PFSK-1 (cell line): ENCODE data around the gene SLX9.

Source experiments
- FOXP2 ChIP-seq: optimal IDR thresholded peaks from 2 replicates; pipeline ENCODE3; 2011; ENCODE audit warnings: borderline replicate concordance, control low read depth, inconsistent platforms; ENCODE audit not compliant: insufficient read depth; ENCODE audit errors: extremely low read length, extremely low read depth
- POLR2AphosphoS5 ChIP-seq: IDR thresholded peaks from 2 replicates; pipeline ENCODE4 v1.6.1; 2012; ENCODE audit warnings: low read depth, mild to moderate bottlenecking, control low read depth, low read length, moderate library complexity
- SIN3A ChIP-seq: IDR thresholded peaks from 2 replicates; pipeline ENCODE4 v1.6.1; 2012; ENCODE audit warnings: mild to moderate bottlenecking, low read length, moderate library complexity, borderline replicate concordance; ENCODE audit not compliant: insufficient read depth
- TAF1 ChIP-seq: IDR thresholded peaks from 2 replicates; pipeline ENCODE4 v1.6.1; 2012; ENCODE audit warnings: low read length, control low read depth, borderline replicate concordance; ENCODE audit not compliant: insufficient read depth
- TF ChIP-seq, protein P1 (sequence below), 2 experiments: IDR thresholded peaks; 2 replicates each; pipeline versions ENCODE4 v1.6.1 to v1.8.0; 2011 to 2012; ENCODE audit warnings: low read depth in 2 of 2, low read length in 2 of 2, control low read depth in 1 of 2, inconsistent platforms in 1 of 2, mild to moderate bottlenecking in 1 of 2, moderate library complexity in 1 of 2; ENCODE audit not compliant: insufficient read depth in 1 of 2

SLX9 gene

DNA sequence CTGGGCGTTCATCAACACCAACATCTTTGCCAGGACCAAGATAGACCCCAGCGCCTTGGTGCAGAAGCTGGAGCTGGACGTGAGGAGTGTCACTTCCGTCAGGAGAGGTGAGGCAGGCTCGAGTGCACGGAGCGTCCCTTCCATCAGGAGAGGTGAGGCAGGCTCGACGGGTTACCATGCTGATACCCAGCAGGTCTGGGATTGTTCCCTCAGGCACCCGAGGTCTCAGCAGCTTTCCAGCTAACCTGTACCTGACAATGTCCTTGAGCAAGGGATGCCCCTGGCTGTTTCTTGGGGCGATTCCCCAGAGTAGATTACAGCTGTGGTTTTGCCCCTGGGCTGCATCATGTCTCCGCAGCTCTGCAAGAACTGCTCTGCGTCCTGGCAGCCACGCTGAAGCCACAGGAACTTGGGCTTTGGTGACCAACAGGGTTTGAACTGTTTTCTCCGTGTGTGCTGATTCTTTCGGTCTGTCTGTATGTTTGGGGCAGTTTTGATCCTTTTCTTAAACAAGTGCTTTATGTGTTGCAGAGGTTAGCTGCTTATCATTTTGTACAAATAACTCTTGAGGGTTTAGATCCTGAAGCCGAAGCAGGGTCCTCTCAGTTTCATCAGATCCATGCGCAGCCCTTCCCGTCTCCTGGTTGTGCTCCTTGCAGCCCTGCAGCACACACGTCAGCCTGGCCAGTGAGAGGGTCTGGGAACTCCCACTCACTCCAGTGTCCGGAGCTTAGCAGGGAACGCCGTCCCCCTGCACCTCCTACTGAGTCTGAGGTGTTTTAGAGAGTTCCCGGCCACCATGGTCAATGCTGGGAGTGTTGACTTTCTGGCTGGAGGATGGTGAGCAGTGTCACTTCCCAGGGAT is 4.1 kb downstream of the SLX9 start:
- no peak for TF ChIP-seq FOXP2
- no peak for TF ChIP-seq POLR2AphosphoS5
- TF ChIP-seq, protein P1, sequence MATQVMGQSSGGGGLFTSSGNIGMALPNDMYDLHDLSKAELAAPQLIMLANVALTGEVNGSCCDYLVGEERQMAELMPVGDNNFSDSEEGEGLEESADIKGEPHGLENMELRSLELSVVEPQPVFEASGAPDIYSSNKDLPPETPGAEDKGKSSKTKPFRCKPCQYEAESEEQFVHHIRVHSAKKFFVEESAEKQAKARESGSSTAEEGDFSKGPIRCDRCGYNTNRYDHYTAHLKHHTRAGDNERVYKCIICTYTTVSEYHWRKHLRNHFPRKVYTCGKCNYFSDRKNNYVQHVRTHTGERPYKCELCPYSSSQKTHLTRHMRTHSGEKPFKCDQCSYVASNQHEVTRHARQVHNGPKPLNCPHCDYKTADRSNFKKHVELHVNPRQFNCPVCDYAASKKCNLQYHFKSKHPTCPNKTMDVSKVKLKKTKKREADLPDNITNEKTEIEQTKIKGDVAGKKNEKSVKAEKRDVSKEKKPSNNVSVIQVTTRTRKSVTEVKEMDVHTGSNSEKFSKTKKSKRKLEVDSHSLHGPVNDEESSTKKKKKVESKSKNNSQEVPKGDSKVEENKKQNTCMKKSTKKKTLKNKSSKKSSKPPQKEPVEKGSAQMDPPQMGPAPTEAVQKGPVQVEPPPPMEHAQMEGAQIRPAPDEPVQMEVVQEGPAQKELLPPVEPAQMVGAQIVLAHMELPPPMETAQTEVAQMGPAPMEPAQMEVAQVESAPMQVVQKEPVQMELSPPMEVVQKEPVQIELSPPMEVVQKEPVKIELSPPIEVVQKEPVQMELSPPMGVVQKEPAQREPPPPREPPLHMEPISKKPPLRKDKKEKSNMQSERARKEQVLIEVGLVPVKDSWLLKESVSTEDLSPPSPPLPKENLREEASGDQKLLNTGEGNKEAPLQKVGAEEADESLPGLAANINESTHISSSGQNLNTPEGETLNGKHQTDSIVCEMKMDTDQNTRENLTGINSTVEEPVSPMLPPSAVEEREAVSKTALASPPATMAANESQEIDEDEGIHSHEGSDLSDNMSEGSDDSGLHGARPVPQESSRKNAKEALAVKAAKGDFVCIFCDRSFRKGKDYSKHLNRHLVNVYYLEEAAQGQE (IDR thresholded peaks at IDR 0.05; ENCODE audit: insufficient read depth in 1 of 2, low read depth in 2 of 2, low read length in 2 of 2), result no peak
- TF ChIP-seq SIN3A, result no peak

DNA sequence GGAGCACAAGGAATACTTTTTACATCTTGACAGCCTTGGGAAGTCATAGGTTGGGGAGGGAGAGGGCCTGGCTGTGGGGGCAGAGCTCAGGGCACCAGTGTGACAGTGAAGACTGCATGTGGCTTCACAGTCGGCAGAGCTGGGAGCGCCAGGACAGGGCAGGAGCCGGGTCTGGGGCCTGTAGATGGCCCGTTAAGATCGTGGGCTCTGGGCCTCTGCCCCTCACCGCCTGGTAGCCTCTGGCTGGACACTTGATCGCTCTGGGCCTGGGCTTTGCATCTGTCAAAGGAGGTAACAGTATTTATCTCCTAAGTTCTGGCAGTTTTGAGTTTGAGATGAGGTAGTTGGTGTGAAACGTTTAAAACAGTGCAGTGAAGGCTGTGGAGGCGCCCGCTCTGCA is 4.8 kb downstream of the SLX9 start:
- TF ChIP-seq, protein P1 (IDR thresholded peaks at IDR 0.05; ENCODE audit: insufficient read depth in 1 of 2, low read depth in 2 of 2, low read length in 2 of 2), result no peak
- TF ChIP-seq TAF1 (no peak), SIN3A (no peak), FOXP2 (no peak), POLR2AphosphoS5 (no peak)

DNA sequence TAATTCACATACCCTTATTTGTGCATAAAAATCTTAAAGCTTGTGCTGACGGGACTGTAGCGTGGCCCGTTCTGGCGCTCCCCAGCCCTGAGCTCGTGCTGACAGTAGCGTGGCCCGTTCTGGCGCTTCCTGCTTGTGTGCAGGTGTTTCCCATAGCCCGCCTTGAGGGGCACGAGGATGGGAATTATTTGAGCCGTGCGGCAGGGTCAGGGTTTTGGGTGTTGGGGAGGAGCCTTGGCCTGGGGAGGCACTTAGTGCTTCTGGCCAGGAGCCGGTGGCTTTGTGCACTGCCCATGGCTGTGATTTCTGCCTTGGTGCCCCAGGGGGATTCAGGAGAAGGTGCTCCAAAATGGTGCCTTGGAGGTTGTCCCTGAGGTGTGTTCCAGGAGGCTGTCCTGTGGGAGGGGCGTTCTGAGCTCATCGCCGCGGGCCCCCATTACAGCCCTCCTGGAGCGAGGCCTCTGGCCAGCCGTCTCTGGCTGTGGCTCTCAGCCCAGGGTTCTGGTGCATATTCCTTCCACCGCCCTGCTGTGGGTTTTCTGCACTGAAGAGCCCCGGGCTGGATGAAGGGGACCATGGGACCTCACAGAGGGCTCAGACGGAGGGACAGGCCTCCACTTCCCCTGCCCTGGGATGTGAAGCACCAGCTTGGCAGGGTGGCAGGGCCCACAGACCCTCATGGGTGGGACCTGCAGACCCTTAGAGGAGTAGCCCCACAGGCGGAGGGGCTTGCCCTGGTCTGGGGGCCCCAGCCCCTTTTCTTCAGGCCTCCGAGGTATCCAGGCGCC is 6.6 kb downstream of the SLX9 start:
- no peak for TF ChIP-seq POLR2AphosphoS5
- no peak for TF ChIP-seq SIN3A
- no peak for TF ChIP-seq FOXP2
- no peak for TF ChIP-seq TAF1
- TF ChIP-seq, protein P1 (IDR thresholded peaks at IDR 0.05; ENCODE audit: insufficient read depth in 1 of 2, low read depth in 2 of 2, low read length in 2 of 2), result no peak

DNA sequence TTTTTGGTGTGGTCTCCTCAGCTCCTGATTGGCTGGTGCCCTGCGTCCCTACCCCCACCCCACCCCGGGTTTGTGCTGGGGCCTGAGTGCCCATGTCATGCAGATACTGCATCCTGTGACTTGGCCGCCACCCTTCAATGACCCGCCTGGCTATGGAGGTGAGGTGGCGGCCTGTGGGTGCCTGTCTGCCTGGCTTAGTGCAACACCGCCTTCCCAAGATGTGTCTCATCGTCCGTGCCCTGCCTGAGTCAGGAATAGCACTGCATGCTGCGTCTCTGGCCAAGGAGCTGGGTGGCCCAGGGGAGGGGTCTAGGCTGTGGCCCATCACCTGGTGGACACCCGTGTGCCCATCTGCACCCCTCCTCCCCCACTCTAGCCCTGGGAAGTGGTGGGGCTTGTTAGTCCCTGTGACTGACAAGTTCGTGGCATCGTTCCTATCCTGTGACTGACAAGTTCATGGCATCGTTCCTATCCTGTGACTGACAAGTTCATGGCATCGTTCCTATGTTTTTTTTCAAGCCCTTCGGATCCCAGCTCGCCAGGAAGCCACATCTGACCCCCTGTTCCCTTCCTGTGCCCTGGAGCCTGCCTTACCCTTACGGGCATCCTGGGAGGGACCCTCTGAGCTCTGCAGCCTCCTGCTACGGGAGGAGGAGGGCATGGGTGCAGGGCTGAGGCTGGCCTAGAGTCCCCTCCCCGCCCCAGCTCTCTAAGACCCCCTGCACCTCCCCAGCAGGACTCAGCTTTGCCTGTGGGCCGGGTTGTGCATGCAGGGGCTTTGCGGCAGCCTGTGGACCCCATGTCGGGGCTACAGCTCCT is 7.5 kb downstream of the SLX9 start:
- TF ChIP-seq TAF1 (no peak), SIN3A (no peak), FOXP2 (no peak), POLR2AphosphoS5 (no peak)
- TF ChIP-seq, protein P1 (IDR thresholded peaks at IDR 0.05; ENCODE audit: insufficient read depth in 1 of 2, low read depth in 2 of 2, low read length in 2 of 2), result no peak
